Neural crest cell (in vitro differentiated cells): ENCODE data around the gene NAE1. TPM values are rescaled to one million over a fixed set of nuclear protein-coding genes. Genes with fewer than 3 reads are reported as not detected.

Experiments
- DNase-seq: peaks from one replicate; pipeline ENCODE4 v3.0.0; 2021; ENCODE audit warnings: low read depth, mixed read lengths, low spot score
- H3K27ac Mint-ChIP-seq: one replicate; pipeline ENCODE4 v1.8.0; 2021; ENCODE audit warnings: mild to moderate bottlenecking, mixed read lengths; ENCODE audit not compliant: unreplicated experiment
- H3K27me3 Mint-ChIP-seq: 2 replicates; pipeline ENCODE4 v1.8.0; 2021; ENCODE audit warnings: low read depth, mild to moderate bottlenecking, mixed read lengths
- H3K36me3 Mint-ChIP-seq: 2 replicates; pipeline ENCODE4 v1.8.0; 2021; ENCODE audit warnings: low read depth, mild to moderate bottlenecking, mixed read lengths
- H3K4me1 Mint-ChIP-seq: 2 replicates; pipeline ENCODE4 v1.8.0; 2021; ENCODE audit warnings: mixed read lengths
- H3K4me3 Mint-ChIP-seq: one replicate; pipeline ENCODE4 v1.8.0; 2021; ENCODE audit warnings: mild to moderate bottlenecking, mixed read lengths
- H3K9me3 Mint-ChIP-seq: 2 replicates; pipeline ENCODE4 v1.8.0; 2021; ENCODE audit warnings: mixed read lengths
- total RNA-seq: library from RNA; stranded (reverse); gene quantifications from 2 replicates; pipeline ENCODE4 v1.2.1, GENCODE V29; 2021
- TF ChIP-seq, protein P1 (sequence below): fragments of 200-600 bp; sonication (generic); conservative IDR thresholded peaks from 2 replicates; pipeline ENCODE4 v1.5.0; 2021; ENCODE audit warnings: antibody characterized with exemption, mild to moderate bottlenecking

The NAE1 gene
- total RNA-seq, 1 donor from 2014 or later, result 156 TPM

DNA sequence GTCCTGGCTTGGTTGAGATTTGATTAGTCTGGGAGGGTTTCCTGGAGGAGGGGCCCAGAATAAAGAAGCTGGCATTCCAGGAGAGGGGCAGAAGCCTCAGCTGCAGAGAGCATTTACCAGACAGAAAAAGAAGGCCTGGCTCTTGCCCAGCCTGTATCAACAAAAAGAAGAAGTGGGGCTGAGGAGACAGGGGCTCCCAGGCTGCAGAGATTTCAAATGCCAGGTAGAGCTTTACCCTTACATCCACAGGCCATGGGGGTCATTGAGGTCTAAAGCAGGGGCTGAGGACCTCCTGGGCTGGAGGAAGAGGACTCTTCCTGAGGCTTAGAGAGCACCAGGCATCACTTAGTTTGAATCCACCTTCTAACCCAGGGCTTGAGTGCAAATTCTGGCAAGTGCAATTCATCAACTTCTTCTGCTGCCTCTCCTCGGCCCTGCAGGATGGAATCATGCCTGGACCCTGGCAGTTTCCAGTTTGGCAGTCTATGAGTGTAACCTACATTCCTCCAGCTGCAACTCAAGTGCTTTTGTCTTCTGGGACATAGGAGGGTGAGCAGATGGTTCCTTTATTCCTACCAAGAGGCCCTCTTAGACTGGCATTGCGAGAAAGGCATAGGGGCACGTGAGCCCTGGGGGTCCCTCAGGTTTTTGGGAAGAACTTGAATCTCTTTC lies 28.8 kb upstream of the NAE1 start:
- no peaks in the 10 kb centered on the region for H3K36me3 Mint-ChIP-seq
- no peak for DNase-seq

DNA sequence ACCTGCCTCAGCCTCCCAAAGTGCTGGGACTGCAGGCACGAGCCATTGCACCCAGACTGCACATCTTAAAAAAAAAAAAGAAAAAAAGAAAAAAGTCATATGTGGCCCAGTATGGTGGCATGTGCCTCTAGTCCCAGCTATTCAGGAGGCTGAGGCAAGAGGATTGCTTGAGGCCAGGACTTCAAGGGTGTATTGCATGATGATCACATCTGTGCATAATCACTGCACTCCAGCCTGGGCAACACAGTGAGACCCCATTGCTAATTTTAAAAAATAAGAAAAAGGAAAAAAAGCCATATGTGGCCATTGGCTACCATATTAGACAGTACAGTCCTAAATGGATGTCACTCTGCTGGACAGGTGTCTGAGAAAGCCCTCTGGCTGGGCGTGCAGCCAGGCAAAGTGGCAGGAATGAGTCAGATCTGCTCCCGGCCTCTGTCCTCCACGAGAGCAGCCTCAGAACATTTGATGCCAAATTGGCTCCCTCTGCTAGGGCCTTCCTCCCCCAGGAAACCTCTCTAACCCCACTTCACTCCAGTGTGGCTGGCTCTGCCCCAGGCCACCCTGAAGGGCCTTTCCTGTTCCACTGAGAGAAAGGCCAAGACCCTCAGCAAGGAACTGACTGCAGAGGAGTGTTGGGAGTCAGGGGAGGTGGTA lies 28.1 kb upstream of the NAE1 start:
- Mint-ChIP-seq H3K36me3 (no peaks in the 10 kb centered on the region), H3K27ac (no peak overlapping the region), H3K9me3 (no peaks in the 10 kb centered on the region)

More for the DNA sequence above, 28.8 kb upstream of the NAE1 start:
- H3K4me1 Mint-ChIP-seq, result peaks cover 4% of the 10 kb centered on the region
- H3K27me3 Mint-ChIP-seq, result no peaks in the 10 kb centered on the region
- H3K9me3 Mint-ChIP-seq, result no peaks in the 10 kb centered on the region
- TF ChIP-seq, protein P1, sequence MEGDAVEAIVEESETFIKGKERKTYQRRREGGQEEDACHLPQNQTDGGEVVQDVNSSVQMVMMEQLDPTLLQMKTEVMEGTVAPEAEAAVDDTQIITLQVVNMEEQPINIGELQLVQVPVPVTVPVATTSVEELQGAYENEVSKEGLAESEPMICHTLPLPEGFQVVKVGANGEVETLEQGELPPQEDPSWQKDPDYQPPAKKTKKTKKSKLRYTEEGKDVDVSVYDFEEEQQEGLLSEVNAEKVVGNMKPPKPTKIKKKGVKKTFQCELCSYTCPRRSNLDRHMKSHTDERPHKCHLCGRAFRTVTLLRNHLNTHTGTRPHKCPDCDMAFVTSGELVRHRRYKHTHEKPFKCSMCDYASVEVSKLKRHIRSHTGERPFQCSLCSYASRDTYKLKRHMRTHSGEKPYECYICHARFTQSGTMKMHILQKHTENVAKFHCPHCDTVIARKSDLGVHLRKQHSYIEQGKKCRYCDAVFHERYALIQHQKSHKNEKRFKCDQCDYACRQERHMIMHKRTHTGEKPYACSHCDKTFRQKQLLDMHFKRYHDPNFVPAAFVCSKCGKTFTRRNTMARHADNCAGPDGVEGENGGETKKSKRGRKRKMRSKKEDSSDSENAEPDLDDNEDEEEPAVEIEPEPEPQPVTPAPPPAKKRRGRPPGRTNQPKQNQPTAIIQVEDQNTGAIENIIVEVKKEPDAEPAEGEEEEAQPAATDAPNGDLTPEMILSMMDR, result no peak
- no peak overlapping the region for H3K27ac Mint-ChIP-seq
- H3K4me3 Mint-ChIP-seq, result no peak overlapping the region

DNA sequence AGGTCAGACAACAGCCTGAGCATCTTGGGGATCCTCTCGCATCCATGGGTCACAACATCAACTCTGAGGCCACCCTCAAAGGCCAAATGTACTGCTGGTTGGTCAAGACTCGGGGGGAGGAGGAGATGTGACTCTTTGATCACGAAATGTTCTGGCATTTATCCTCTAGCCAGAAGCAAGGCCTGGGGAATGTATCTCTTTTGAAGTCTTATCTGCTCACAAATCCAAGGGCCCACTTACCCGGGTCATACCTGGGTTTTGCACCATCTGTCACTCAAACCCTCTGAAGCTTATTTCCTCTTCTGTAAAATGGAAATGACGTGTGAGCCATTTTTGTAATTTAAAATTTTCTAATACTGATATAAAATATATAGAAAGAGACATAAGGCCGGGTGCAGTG lies 26.7 kb upstream of the NAE1 start:
- H3K4me3 Mint-ChIP-seq, result no peak overlapping the region
- peak overlapping the region; percentile 31 for H3K27ac Mint-ChIP-seq
- H3K4me1 Mint-ChIP-seq, result peaks cover 4% of the 10 kb centered on the region
- no peaks in the 10 kb centered on the region for H3K9me3 Mint-ChIP-seq
- no peaks in the 10 kb centered on the region for H3K27me3 Mint-ChIP-seq
- no peak for DNase-seq
- TF ChIP-seq, protein P1, result no peak
- H3K36me3 Mint-ChIP-seq, result no peaks in the 10 kb centered on the region

More for the DNA sequence above, 28.1 kb upstream of the NAE1 start:
- H3K4me1 Mint-ChIP-seq, result peaks cover 4% of the 10 kb centered on the region
- no peak for DNase-seq
- TF ChIP-seq, protein P1, result no peak
- H3K4me3 Mint-ChIP-seq, result no peak overlapping the region
- no peaks in the 10 kb centered on the region for H3K27me3 Mint-ChIP-seq

DNA sequence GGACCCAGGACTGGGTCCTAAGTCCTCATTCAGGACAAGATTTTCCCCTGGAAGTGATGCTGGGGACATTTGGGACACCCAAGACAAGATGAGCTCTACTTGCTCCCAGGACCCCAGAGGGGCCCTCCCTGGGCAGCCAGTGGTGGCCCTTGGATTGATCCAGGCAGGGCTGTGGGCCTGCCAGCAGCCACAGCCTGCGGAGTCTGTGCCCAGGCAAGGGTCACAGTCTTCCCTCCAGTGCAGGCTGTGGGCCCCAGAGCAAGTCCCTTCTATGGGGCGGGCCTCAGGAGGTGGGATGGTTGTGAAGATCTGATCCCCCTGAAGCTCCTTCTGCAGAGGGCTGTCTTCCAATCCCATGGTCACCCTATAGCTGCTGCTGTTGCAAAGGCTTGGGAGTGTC lies 26.0 kb upstream of the NAE1 start:
- Mint-ChIP-seq H3K4me1 (peaks cover 4% of the 10 kb centered on the region), H3K27me3 (no peaks in the 10 kb centered on the region), H3K27ac (no peak overlapping the region), H3K4me3 (no peak overlapping the region), H3K36me3 (no peaks in the 10 kb centered on the region), H3K9me3 (no peaks in the 10 kb centered on the region)
- TF ChIP-seq, protein P1, result no peak
- no peak for DNase-seq

DNA sequence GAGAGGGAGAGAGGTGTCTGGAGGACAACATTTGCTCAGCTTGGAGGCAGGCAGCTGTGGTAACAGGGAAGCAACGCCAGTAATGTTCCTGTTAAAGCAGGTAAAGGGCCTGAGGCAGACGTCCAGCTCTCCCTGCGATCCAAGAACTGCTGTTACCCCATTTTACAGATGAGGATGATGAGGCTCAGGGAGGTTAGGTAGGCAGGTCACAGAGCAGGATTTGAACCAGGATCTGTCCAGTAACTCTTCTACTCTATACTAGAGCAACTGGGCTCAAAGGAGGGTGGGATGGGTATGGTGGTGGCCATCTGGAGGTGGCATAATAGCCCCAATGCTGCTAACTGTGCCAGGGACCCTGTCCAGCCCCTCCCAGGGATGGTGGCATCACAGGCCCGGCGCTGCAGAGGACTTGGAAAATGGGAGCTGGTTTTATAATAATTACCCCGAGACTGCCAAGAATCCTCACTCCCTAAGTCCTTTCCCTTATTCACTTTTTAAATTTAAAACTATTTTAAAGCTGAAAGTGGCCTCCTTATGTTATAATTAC lies 25.5 kb upstream of the NAE1 start:
- H3K4me1 Mint-ChIP-seq, result no peaks in the 10 kb centered on the region
- H3K27ac Mint-ChIP-seq, result no peak overlapping the region
- no peaks in the 10 kb centered on the region for H3K9me3 Mint-ChIP-seq
- H3K4me3 Mint-ChIP-seq, result no peak overlapping the region
- DNase-seq, result no peak
- TF ChIP-seq, protein P1, result no peak
- no peaks in the 10 kb centered on the region for H3K27me3 Mint-ChIP-seq
- no peaks in the 10 kb centered on the region for H3K36me3 Mint-ChIP-seq
